ENCODE measurements around the gene ST6GALNAC3. TPM values are rescaled to one million over a fixed set of nuclear protein-coding genes. Genes with fewer than 3 reads are reported as not detected.

Gene ST6GALNAC3
- total RNA-seq, 1 donor from 2014 or later, result 46.8 TPM

DNA sequence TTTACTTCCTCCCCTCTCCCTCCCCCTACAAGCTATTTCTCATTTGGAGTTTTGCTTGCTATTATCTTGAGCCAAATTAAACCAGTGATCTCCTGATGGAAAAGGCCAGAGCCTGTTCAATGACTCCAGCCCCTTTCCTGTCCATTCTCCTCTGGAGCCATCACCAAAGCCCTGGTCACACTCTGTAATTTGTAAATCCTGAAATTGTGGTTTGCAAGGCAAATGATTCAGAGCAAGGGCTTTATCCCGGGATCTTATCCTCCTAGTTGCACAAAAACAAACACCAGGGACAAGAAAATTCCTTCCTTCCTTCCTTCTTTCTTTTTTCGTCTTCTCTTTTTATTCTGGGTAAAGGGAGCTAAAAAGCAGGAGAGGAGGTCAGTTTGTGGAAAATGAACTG lies 426.6 kb downstream of the ST6GALNAC3 start:
- Mint-ChIP-seq H3K36me3 (ENCODE audit: low read depth, unreplicated experiment) (no peaks in the 10 kb centered on the region), H3K4me3 (ENCODE audit: unreplicated experiment) (peak overlapping the region; percentile 63), H3K27ac (ENCODE audit: unreplicated experiment) (peak overlapping the region; percentile 98), H3K9me3 (ENCODE audit: unreplicated experiment) (no peaks in the 10 kb centered on the region), H3K27me3 (ENCODE audit: unreplicated experiment) (peaks cover 5% of the 10 kb centered on the region), H3K4me1 (ENCODE audit: unreplicated experiment) (peaks cover 50% of the 10 kb centered on the region)
- no peak for DNase-seq (ENCODE audit: low spot score)
- TF ChIP-seq, protein P1, sequence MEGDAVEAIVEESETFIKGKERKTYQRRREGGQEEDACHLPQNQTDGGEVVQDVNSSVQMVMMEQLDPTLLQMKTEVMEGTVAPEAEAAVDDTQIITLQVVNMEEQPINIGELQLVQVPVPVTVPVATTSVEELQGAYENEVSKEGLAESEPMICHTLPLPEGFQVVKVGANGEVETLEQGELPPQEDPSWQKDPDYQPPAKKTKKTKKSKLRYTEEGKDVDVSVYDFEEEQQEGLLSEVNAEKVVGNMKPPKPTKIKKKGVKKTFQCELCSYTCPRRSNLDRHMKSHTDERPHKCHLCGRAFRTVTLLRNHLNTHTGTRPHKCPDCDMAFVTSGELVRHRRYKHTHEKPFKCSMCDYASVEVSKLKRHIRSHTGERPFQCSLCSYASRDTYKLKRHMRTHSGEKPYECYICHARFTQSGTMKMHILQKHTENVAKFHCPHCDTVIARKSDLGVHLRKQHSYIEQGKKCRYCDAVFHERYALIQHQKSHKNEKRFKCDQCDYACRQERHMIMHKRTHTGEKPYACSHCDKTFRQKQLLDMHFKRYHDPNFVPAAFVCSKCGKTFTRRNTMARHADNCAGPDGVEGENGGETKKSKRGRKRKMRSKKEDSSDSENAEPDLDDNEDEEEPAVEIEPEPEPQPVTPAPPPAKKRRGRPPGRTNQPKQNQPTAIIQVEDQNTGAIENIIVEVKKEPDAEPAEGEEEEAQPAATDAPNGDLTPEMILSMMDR (IDR thresholded peaks at IDR 0.05; ENCODE audit: unreplicated experiment), result no peak

DNA sequence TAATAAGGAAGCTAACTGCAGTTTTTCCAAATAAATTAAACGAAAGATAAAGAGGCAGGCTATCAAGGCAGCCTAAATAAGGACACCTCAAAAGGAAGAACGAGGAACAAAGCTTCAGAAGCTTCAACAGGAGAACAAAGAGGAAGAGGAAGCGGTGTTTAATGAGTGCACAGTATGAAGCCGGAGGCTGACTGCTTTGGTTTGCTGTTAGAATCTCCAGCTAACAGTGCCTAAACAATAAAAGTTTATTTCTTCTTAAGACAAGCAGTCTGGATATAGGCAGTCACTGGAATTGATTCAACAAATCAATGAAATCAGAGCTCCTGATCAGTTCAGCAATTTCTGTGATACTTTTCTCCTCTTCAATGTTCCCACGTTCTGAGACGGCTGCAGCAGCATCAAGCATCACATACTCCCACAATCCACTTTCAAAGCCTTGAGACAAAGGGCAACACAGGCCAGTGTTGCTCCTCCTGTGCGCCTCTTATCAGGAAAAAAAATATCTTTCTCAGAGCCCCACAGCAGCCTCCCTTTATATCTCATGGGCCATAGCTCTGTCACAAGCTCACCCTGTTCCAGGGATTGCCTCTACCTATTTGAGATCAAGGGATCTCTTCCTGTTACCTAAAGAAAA lies 427.2 kb downstream of the ST6GALNAC3 start:
- Mint-ChIP-seq H3K36me3 (ENCODE audit: low read depth, unreplicated experiment) (no peaks in the 10 kb centered on the region), H3K9me3 (ENCODE audit: unreplicated experiment) (no peaks in the 10 kb centered on the region), H3K4me3 (ENCODE audit: unreplicated experiment) (peak overlapping the region; percentile 63), H3K27ac (ENCODE audit: unreplicated experiment) (peak overlapping the region; percentile 98), H3K4me1 (ENCODE audit: unreplicated experiment) (peaks cover 50% of the 10 kb centered on the region), H3K27me3 (ENCODE audit: unreplicated experiment) (peaks cover 5% of the 10 kb centered on the region)
- DNase-seq (ENCODE audit: low spot score), result no peak
- TF ChIP-seq, protein P1 (IDR thresholded peaks at IDR 0.05; ENCODE audit: unreplicated experiment), result no peak

DNA sequence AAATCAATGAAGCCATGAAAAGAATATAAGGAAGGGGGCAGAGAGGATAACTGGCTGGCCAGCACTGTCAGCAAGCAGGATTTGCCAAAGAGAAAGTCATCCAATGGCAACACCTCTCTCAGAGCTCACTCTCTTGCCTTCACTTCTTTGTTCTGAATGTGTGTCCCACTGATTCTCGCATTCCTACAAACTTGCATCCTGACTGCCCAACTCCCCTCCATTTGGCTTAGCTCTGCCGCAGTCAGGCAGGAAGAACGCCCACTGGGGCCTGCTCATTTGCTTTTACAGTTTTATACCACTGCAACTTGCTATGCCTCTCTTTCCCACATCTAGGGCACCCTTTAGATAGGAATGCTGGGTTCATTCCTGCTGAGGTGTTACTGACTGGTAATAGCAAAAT lies 428.6 kb downstream of the ST6GALNAC3 start:
- Mint-ChIP-seq H3K4me1 (ENCODE audit: unreplicated experiment) (peaks cover 47% of the 10 kb centered on the region), H3K4me3 (ENCODE audit: unreplicated experiment) (no peak overlapping the region)

DNA sequence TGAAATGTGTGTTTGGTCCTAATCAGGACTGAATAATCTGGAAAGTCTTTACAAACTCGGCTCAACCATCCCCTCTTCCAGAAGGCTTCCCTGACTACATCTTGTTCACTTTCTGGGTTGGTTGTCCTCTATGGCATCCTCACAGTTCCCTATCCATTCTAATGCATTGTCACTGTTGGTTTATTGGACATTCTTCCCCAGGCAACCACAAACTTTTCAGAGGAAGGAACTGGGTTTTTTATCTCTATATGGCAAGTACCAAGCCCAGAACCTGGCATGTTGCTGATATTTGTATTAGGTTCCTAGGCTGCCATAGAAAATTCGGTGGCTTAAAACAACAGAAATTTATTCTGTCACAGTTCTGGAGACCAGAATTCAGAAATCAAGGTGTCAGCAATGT lies 429.2 kb downstream of the ST6GALNAC3 start:
- Mint-ChIP-seq H3K9me3 (ENCODE audit: unreplicated experiment) (no peaks in the 10 kb centered on the region), H3K27me3 (ENCODE audit: unreplicated experiment) (peaks cover 5% of the 10 kb centered on the region), H3K4me1 (ENCODE audit: unreplicated experiment) (peaks cover 45% of the 10 kb centered on the region), H3K4me3 (ENCODE audit: unreplicated experiment) (no peak overlapping the region), H3K27ac (ENCODE audit: unreplicated experiment) (peak overlapping the region; percentile 49), H3K36me3 (ENCODE audit: low read depth, unreplicated experiment) (no peaks in the 10 kb centered on the region)
- TF ChIP-seq, protein P1 (IDR thresholded peaks at IDR 0.05; ENCODE audit: unreplicated experiment), result no peak
- DNase-seq (ENCODE audit: low spot score), result no peak

More for the DNA sequence above, 428.6 kb downstream of the ST6GALNAC3 start:
- Mint-ChIP-seq H3K9me3 (ENCODE audit: unreplicated experiment) (no peaks in the 10 kb centered on the region), H3K27ac (ENCODE audit: unreplicated experiment) (peak overlapping the region; percentile 49), H3K27me3 (ENCODE audit: unreplicated experiment) (peaks cover 5% of the 10 kb centered on the region), H3K36me3 (ENCODE audit: low read depth, unreplicated experiment) (no peaks in the 10 kb centered on the region)
- TF ChIP-seq, protein P1 (IDR thresholded peaks at IDR 0.05; ENCODE audit: unreplicated experiment), result no peak
- DNase-seq (ENCODE audit: low spot score), result no peak

DNA sequence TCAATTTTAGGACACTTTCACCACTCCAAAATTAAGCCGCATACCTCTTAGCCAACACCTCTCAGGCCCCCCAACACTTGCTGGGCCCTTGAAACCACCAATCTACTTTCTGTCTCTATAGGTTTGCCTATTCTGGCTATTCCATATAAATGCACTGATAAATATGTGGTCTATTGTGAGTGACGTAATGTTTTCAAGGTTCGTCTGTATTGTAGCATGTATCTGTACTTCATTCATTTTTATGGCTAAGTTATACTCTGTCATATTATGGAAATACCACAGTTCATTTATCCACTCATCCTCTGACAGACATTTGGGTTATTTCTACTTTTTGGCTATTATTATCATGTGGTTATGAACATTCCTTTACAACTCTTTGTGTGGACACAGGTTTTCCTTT lies 432.8 kb downstream of the ST6GALNAC3 start:
- TF ChIP-seq, protein P1 (IDR thresholded peaks at IDR 0.05; ENCODE audit: unreplicated experiment), result no peak
- Mint-ChIP-seq H3K4me1 (ENCODE audit: unreplicated experiment) (peaks cover 31% of the 10 kb centered on the region), H3K36me3 (ENCODE audit: low read depth, unreplicated experiment) (no peaks in the 10 kb centered on the region), H3K27ac (ENCODE audit: unreplicated experiment) (no peak overlapping the region), H3K27me3 (ENCODE audit: unreplicated experiment) (peaks cover 7% of the 10 kb centered on the region), H3K9me3 (ENCODE audit: unreplicated experiment) (no peaks in the 10 kb centered on the region), H3K4me3 (ENCODE audit: unreplicated experiment) (no peak overlapping the region)
- DNase-seq (ENCODE audit: low spot score), result no peak
